HepG2 (cell line): ENCODE measurements around the gene SMCO1. TPM values are rescaled to one million over a fixed set of nuclear protein-coding genes. Genes with fewer than 3 reads are reported as not detected.

Source experiments
- ATAD3A ChIP-seq: sonication (generic); formaldehyde crosslinking; IDR thresholded peaks from 2 replicates; pipeline ENCODE4 v1.4.0; 2020; ENCODE audit warnings: missing genetic modification reagents
- FOSL2 ChIP-seq: sonication (generic); formaldehyde crosslinking; IDR thresholded peaks from 2 replicates; pipeline ENCODE4 v1.4.0; 2020; ENCODE audit warnings: missing genetic modification reagents
- JUN ChIP-seq: sonication (generic); formaldehyde crosslinking; IDR thresholded peaks from 2 replicates; pipeline ENCODE4 v1.4.0; 2020; ENCODE audit warnings: mild to moderate bottlenecking, missing genetic modification reagents
- KDM3A ChIP-seq: IDR thresholded peaks from 2 replicates; pipeline ENCODE4 v1.6.1; 2018; ENCODE audit warnings: low read depth, missing compliant biosample characterization
- RAD21 ChIP-seq: fragments of 450-650 bp; formaldehyde crosslinking; IDR thresholded peaks from 2 replicates; pipeline ENCODE4 v1.5.0; 2020; ENCODE audit warnings: mild to moderate bottlenecking
- RARA ChIP-seq: IDR thresholded peaks from 2 replicates; pipeline ENCODE4 v1.6.1; 2016; ENCODE audit warnings: missing genetic modification reagents, missing compliant biosample characterization
- RXRB ChIP-seq: IDR thresholded peaks from 2 replicates; pipeline ENCODE4 v1.6.1; 2016; ENCODE audit warnings: borderline replicate concordance, missing genetic modification reagents, missing compliant biosample characterization
- SNAPC2 ChIP-seq: sonication (generic); formaldehyde crosslinking; IDR thresholded peaks from 2 replicates; pipeline ENCODE4 v1.8.1; 2022; ENCODE audit warnings: mild to moderate bottlenecking, missing genetic modification reagents
- YEATS2 ChIP-seq: sonication (generic); formaldehyde crosslinking; IDR thresholded peaks from 2 replicates; pipeline ENCODE4 v1.4.0; 2020; ENCODE audit warnings: missing genetic modification reagents, borderline replicate concordance
- ZNF124 ChIP-seq: sonication (generic); formaldehyde crosslinking; IDR thresholded peaks from 2 replicates; pipeline ENCODE4 v1.4.0; 2020; ENCODE audit warnings: missing genetic modification reagents
- ZNF564 ChIP-seq: sonication (generic); formaldehyde crosslinking; IDR thresholded peaks from 2 replicates; pipeline ENCODE4 v1.8.1; 2023; ENCODE audit warnings: mild to moderate bottlenecking, missing genetic modification reagents
- ZNF614 ChIP-seq: IDR thresholded peaks from 2 replicates; pipeline ENCODE4 v1.6.1; 2018; ENCODE audit warnings: missing biosample characterization, missing genetic modification reagents, inconsistent platforms, borderline replicate concordance
- ZNF839 ChIP-seq: sonication (generic); formaldehyde crosslinking; IDR thresholded peaks from 2 replicates; pipeline ENCODE4 v1.4.0; 2020; ENCODE audit warnings: missing genetic modification reagents, mild to moderate bottlenecking, borderline replicate concordance
- polyA plus RNA-seq, 8 experiments: library from polyadenylated mRNA; depleted of rRNA in 3 of 8; stranded (reverse) in 7 of 8; unstranded in 1 of 8; fragments of >200 nt; fragmentation: Illumina TruSeq in 4 of 8; extraction: Trizol in 4 of 8; gene quantifications; 2 replicates each; pipeline versions ENCODE4 v1.2.1 to v1.2.3, GENCODE V29; 2011 to 2016; ENCODE audit warnings: low read depth in 4 of 8, missing spikeins in 1 of 8, mixed read lengths in 1 of 8; ENCODE audit not compliant: insufficient read depth in 1 of 8
- total RNA-seq, 5 experiments: library from RNA; depleted of rRNA; stranded (reverse); fragments of >200 nt; fragmentation: Illumina TruSeq; extraction: Trizol; gene quantifications; 2 replicates each; pipeline ENCODE4 v1.2.3, GENCODE V29; 2016; ENCODE audit warnings: low read depth in 1 of 5
- TF ChIP-seq, protein P1 (sequence below): sonication (generic); formaldehyde crosslinking; IDR thresholded peaks from 2 replicates; pipeline ENCODE4 v1.5.0; 2020; ENCODE audit warnings: mild to moderate bottlenecking, missing genetic modification reagents, moderate library complexity
- TF ChIP-seq, protein P2 (sequence below): conservative IDR thresholded peaks from 2 replicates; pipeline ENCODE4 v1.6.1; 2018; ENCODE audit warnings: missing genetic modification reagents
- TF ChIP-seq, protein P3 (sequence below): sonication (generic); formaldehyde crosslinking; IDR thresholded peaks from 2 replicates; pipeline ENCODE4 v1.4.0; 2020; ENCODE audit warnings: missing genetic modification reagents
- TF ChIP-seq, protein P4 (sequence below): fragments of 450-650 bp; IDR thresholded peaks from 2 replicates; pipeline ENCODE4 v1.6.1; 2016
- TF ChIP-seq, protein P5 (sequence below): sonication (generic); formaldehyde crosslinking; IDR thresholded peaks from 2 replicates; pipeline ENCODE4 v1.5.0; 2020; ENCODE audit warnings: missing genetic modification reagents, mild to moderate bottlenecking, borderline replicate concordance
- TF ChIP-seq, protein P6 (sequence below): sonication (generic); formaldehyde crosslinking; IDR thresholded peaks from 2 replicates; pipeline ENCODE4 v1.5.1; 2020; ENCODE audit warnings: mild to moderate bottlenecking, missing genetic modification reagents, moderate library complexity

The SMCO1 gene
- total and polyA plus RNA-seq, 2 of the 13 experiments (the other 11 are each of a cell fraction or from before 2014, with no cell fraction given): not detected

DNA sequence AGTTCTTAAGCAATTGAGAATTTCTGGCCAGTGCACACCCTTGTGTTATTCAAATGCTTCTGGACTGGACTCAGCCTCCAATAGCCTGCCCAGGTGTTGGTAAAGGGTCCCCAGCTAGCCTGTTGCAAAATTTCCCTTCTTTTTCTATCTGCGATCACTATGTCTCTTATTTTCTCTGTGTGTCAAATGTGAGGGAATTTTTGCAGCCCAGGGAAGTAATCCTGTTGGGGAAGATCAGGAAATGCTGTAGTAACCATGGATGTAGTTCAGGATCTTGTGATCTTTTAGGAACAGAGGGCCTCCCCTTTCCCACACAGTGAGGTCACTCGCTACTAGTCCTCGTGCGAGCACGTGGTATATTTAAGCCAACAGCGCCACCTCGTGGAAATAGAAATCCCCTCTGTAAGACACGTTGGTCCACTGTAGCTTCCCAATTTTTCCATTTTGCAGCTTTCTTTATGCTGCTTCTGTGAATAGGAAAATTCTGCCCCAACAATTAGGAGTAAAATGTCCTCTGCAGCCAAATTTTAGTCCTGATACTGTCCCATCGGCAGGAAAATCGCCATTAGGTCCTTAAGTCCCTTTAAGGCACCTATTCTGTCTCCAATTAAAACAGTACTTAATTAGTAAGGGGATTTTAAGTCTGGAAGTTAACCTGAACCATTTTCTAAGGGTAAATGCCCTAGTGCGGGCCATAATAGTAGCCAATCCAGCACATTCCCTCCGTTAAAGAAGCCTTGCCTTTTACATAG, 4.0 kb upstream of the SMCO1 start (continued):
- TF ChIP-seq, protein P1, sequence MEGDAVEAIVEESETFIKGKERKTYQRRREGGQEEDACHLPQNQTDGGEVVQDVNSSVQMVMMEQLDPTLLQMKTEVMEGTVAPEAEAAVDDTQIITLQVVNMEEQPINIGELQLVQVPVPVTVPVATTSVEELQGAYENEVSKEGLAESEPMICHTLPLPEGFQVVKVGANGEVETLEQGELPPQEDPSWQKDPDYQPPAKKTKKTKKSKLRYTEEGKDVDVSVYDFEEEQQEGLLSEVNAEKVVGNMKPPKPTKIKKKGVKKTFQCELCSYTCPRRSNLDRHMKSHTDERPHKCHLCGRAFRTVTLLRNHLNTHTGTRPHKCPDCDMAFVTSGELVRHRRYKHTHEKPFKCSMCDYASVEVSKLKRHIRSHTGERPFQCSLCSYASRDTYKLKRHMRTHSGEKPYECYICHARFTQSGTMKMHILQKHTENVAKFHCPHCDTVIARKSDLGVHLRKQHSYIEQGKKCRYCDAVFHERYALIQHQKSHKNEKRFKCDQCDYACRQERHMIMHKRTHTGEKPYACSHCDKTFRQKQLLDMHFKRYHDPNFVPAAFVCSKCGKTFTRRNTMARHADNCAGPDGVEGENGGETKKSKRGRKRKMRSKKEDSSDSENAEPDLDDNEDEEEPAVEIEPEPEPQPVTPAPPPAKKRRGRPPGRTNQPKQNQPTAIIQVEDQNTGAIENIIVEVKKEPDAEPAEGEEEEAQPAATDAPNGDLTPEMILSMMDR (CRISPR knock-in tag): peak; percentile 92
- 0 out of 2 replicates have a peak, but pooled peaks have one; percentile 14 for TF ChIP-seq JUN (CRISPR knock-in tag)
- TF ChIP-seq RARA: 0 out of 2 replicates have a peak, but pooled peaks have one; percentile 26
- peak; percentile 88 for TF ChIP-seq RAD21 (CRISPR knock-in tag)
- 0 out of 2 replicates have a peak, but pooled peaks have one; percentile 41 for TF ChIP-seq ZNF124 (CRISPR knock-in tag)
- TF ChIP-seq, protein P2, sequence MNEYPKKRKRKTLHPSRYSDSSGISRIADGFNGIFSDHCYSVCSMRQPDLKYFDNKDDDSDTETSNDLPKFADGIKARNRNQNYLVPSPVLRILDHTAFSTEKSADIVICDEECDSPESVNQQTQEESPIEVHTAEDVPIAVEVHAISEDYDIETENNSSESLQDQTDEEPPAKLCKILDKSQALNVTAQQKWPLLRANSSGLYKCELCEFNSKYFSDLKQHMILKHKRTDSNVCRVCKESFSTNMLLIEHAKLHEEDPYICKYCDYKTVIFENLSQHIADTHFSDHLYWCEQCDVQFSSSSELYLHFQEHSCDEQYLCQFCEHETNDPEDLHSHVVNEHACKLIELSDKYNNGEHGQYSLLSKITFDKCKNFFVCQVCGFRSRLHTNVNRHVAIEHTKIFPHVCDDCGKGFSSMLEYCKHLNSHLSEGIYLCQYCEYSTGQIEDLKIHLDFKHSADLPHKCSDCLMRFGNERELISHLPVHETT (CRISPR knock-in tag): no peak
- TF ChIP-seq, protein P3, sequence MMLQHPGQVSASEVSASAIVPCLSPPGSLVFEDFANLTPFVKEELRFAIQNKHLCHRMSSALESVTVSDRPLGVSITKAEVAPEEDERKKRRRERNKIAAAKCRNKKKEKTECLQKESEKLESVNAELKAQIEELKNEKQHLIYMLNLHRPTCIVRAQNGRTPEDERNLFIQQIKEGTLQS: no peak
- TF ChIP-seq ZNF614 (CRISPR knock-in tag): peak; percentile 43; the same call in 1 of the 2 replicates
- TF ChIP-seq, protein P4, sequence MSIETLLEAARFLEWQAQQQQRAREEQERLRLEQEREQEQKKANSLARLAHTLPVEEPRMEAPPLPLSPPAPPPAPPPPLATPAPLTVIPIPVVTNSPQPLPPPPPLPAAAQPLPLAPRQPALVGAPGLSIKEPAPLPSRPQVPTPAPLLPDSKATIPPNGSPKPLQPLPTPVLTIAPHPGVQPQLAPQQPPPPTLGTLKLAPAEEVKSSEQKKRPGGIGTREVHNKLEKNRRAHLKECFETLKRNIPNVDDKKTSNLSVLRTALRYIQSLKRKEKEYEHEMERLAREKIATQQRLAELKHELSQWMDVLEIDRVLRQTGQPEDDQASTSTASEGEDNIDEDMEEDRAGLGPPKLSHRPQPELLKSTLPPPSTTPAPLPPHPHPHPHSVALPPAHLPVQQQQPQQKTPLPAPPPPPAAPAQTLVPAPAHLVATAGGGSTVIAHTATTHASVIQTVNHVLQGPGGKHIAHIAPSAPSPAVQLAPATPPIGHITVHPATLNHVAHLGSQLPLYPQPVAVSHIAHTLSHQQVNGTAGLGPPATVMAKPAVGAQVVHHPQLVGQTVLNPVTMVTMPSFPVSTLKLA: peak; percentile 96
- no peak for TF ChIP-seq SNAPC2 (CRISPR knock-in tag)
- TF ChIP-seq, protein P5, sequence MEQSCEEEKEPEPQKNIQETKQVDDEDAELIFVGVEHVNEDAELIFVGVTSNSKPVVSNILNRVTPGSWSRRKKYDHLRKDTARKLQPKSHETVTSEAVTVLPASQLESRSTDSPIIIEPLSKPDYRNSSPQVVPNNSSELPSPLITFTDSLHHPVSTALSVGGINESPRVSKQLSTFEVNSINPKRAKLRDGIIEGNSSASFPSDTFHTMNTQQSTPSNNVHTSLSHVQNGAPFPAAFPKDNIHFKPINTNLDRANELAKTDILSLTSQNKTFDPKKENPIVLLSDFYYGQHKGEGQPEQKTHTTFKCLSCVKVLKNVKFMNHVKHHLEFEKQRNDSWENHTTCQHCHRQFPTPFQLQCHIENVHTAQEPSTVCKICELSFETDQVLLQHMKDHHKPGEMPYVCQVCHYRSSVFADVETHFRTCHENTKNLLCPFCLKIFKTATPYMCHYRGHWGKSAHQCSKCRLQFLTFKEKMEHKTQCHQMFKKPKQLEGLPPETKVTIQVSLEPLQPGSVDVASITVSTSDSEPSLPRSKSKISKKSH (CRISPR knock-in tag): no peak
- TF ChIP-seq, protein P6, sequence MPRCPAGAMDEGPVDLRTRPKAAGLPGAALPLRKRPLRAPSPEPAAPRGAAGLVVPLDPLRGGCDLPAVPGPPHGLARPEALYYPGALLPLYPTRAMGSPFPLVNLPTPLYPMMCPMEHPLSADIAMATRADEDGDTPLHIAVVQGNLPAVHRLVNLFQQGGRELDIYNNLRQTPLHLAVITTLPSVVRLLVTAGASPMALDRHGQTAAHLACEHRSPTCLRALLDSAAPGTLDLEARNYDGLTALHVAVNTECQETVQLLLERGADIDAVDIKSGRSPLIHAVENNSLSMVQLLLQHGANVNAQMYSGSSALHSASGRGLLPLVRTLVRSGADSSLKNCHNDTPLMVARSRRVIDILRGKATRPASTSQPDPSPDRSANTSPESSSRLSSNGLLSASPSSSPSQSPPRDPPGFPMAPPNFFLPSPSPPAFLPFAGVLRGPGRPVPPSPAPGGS: no peak
- TF ChIP-seq KDM3A (CRISPR knock-in tag): peak; percentile 50; the same call in 1 of the 2 replicates
- TF ChIP-seq FOSL2: no peak
- no peak for TF ChIP-seq ZNF564 (CRISPR knock-in tag)
- peak; percentile 57; the same call in 1 of the 2 replicates for TF ChIP-seq YEATS2 (CRISPR knock-in tag)
- TF ChIP-seq ZNF839 (CRISPR knock-in tag): no peak
- TF ChIP-seq RXRB (CRISPR knock-in tag): 0 out of 2 replicates have a peak, but pooled peaks have one; percentile 38
- no peak for TF ChIP-seq ATAD3A (CRISPR knock-in tag)
